NCI-H345 treated with DMSO at 0.1 percent for 48 hours (cell line): ENCODE results near the gene ARHGAP25.

Experiments used
- DNase-seq: peaks from one replicate; lab custom pipeline; 2025; ENCODE audit not compliant: unreplicated experiment; lab: John Stamatoyannopoulos, UW

Gene ARHGAP25

GRCh38 chr2:68716604-68717304 lies 17.9 kb upstream of the ARHGAP25 start:
- no peak for DNase-seq

GRCh38 chr2:68717305-68717661 lies 17.3 kb upstream of the ARHGAP25 start:
- DNase-seq = no peak

- no peak for DNase-seq
Observed at GRCh38 chr2:68719912-68720311, 14.7 kb upstream of the ARHGAP25 start.

GRCh38 chr2:68720665-68721064 lies 13.9 kb upstream of the ARHGAP25 start:
- no peak for DNase-seq

GRCh38 chr2:68721482-68722101 lies 13.0 kb upstream of the ARHGAP25 start:
- DNase-seq = no peak

GRCh38 chr2:68722712-68723111 lies 11.9 kb upstream of the ARHGAP25 start:
- DNase-seq = no peak

- DNase-seq = no peak
Observed at GRCh38 chr2:68723181-68723580, 11.4 kb upstream of the ARHGAP25 start.

- no peak for DNase-seq
Observed at GRCh38 chr2:68726100-68726499, 8.5 kb upstream of the ARHGAP25 start.

- DNase-seq = no peak
Observed at GRCh38 chr2:68726608-68727367, 7.8 kb upstream of the ARHGAP25 start.

- DNase-seq = no peak
Observed at GRCh38 chr2:68727683-68728375, 6.8 kb upstream of the ARHGAP25 start.

GRCh38 chr2:68730828-68731227 lies 3.8 kb upstream of the ARHGAP25 start:
- DNase-seq = no peak

- no peak for DNase-seq
Observed at GRCh38 chr2:68732036-68732932, 2.3 kb upstream of the ARHGAP25 start.

GRCh38 chr2:68733365-68733764 lies 1.2 kb upstream of the ARHGAP25 start:
- DNase-seq = no peak

- DNase-seq = no peak
Observed at GRCh38 chr2:68734176-68734575, 435 bp upstream of the ARHGAP25 start.

- DNase-seq = no peak
Observed at GRCh38 chr2:68736086-68736485, 1.5 kb downstream of the ARHGAP25 start.

GRCh38 chr2:68737711-68738110 lies 3.1 kb downstream of the ARHGAP25 start:
- no peak for DNase-seq

GRCh38 chr2:68738906-68739594 lies 4.4 kb downstream of the ARHGAP25 start:
- DNase-seq = no peak

- DNase-seq = no peak
Observed at GRCh38 chr2:68739595-68740399, 5.2 kb downstream of the ARHGAP25 start.

GRCh38 chr2:68740400-68740914 lies 5.8 kb downstream of the ARHGAP25 start:
- no peak for DNase-seq
